Skin of body (tissue), 2 donors: ENCODE measurements around the gene GID8. TPM values are rescaled to one million over a fixed set of nuclear protein-coding genes. Genes with fewer than 3 reads are reported as not detected.

Source experiments
- DNase-seq: peaks from one replicate; lab custom pipeline; 2025; lab: John Stamatoyannopoulos, UW
- total RNA-seq: library from RNA; depleted of rRNA; stranded (reverse); fragments of >200 nt; gene quantifications from one replicate; pipeline ENCODE4 v1.2.3, GENCODE V29; 2014

Gene GID8
- total RNA-seq, 1 donor from 2014 or later = 41.8 TPM

GRCh38 chr20:62941792-62942191, 3.8 kb downstream of the GID8 start:
- DNase-seq = no peak

GRCh38 chr20:62942456-62942855, 4.5 kb downstream of the GID8 start:
- DNase-seq = no peak

GRCh38 chr20:62943396-62943795, 5.4 kb downstream of the GID8 start:
- no peak for DNase-seq

- no peak for DNase-seq
These were observed 6.2 kb downstream of the GID8 start for GRCh38 chr20:62944184-62944583.

GRCh38 chr20:62944746-62945145, 6.8 kb downstream of the GID8 start:
- DNase-seq = no peak

GRCh38 chr20:62945771-62946339, 7.9 kb downstream of the GID8 start:
- no peak for DNase-seq

GRCh38 chr20:62946918-62947317, 9.0 kb downstream of the GID8 start:
- no peak for DNase-seq

GRCh38 chr20:62947532-62948300, 9.8 kb downstream of the GID8 start:
- no peak for DNase-seq

GRCh38 chr20:62949153-62949821, 11.3 kb downstream of the GID8 start:
- DNase-seq = no peak

GRCh38 chr20:62949962-62950361, 12.0 kb downstream of the GID8 start:
- DNase-seq = no peak

GRCh38 chr20:62950741-62951140, 12.8 kb downstream of the GID8 start:
- DNase-seq = no peak

- no peak for DNase-seq
These were observed 13.4 kb downstream of the GID8 start for GRCh38 chr20:62951143-62951895.

- no peak for DNase-seq
These were observed 14.0 kb downstream of the GID8 start for GRCh38 chr20:62951896-62952372.

- DNase-seq = no peak
These were observed 14.5 kb downstream of the GID8 start, which contains the start of gene SLC17A9 for GRCh38 chr20:62952373-62952967. Gene SLC17A9, plus strand, starts transcription at chr20:62952709. Its CDS starts 122 bp downstream, at chr20:62952831.

GRCh38 chr20:62952968-62953838, 15.3 kb downstream of the GID8 start:
- DNase-seq = no peak

- DNase-seq = peak; percentile 20
These were observed 16.1 kb downstream of the GID8 start for GRCh38 chr20:62953839-62954703.

GRCh38 chr20:62955519-62956386, 17.8 kb downstream of the GID8 start:
- no peak for DNase-seq
